Endothelial cell of umbilical vein (primary cell): ENCODE data around the gene GRID1.

ENCODE experiments used
- EZH2 ChIP-seq: IDR thresholded peaks from 2 replicates; pipeline ENCODE4 v1.6.1; 2012; ENCODE audit warnings: borderline replicate concordance, low read depth, mild to moderate bottlenecking, moderate library complexity, low read length, inconsistent platforms; ENCODE audit not compliant: severe bottlenecking
- POLR2A ChIP-seq: IDR thresholded peaks from 2 replicates; pipeline ENCODE4 v1.6.1; 2012; ENCODE audit warnings: low read depth, mild to moderate bottlenecking, control low read depth, low read length

- no peak for TF ChIP-seq POLR2A
- no peak for TF ChIP-seq EZH2
Measured at GRCh38 chr10:86388119-86388704, 21.6 kb upstream of the GRID1 start.
